ENCODE measurements around the gene SUSD3.

DNA sequence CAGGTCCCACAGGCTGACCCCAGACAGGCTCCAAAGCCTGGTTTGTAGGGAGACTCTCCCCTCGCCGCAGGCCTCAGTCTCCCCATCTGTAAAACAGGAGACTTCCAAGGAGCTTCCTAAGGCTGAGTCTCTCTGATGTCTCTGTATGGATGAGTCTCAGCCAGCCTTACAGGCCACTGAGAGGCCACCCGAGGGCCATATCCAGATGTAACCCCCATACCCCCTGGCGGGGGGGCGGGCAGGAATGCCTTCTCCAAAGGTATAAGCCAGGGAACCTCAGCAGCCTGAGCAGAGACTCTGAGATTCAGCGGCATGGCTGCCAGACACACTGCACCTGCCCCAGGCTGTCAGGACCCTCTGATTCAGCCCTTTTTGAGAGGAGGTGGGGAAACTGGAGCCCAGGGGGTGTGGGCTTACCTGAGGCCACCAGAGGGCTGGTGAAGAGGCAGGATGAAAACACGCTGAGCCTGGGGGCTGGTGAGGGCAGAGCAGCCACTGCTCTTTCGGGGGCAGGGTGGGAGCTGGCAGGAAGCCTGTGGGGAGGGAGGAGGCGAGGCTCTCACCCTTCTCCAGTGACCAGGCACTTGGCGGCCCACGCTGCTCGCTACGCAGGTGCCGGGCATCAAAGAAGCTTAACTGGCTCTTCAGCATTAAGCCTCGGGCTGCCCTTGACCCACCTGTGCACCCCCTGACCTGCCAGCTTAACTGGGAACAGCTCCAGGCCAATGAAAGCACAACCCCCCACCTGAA, 5.5 kb upstream of the SUSD3 start:
- TF ChIP-seq CREB1 (IDR thresholded peaks at IDR 0.05) (no peak), RAD21 (IDR thresholded peaks at IDR 0.05 in 1 of 2, conservative IDR thresholded peaks at IDR 0.05 in 1 of 2; ENCODE audit: low read depth in 2 of 2, low read length in 2 of 2) (peak in 1 of 2 experiments; percentile 31; a peak in 1 of 4 replicates)
- TF ChIP-seq, protein P1, sequence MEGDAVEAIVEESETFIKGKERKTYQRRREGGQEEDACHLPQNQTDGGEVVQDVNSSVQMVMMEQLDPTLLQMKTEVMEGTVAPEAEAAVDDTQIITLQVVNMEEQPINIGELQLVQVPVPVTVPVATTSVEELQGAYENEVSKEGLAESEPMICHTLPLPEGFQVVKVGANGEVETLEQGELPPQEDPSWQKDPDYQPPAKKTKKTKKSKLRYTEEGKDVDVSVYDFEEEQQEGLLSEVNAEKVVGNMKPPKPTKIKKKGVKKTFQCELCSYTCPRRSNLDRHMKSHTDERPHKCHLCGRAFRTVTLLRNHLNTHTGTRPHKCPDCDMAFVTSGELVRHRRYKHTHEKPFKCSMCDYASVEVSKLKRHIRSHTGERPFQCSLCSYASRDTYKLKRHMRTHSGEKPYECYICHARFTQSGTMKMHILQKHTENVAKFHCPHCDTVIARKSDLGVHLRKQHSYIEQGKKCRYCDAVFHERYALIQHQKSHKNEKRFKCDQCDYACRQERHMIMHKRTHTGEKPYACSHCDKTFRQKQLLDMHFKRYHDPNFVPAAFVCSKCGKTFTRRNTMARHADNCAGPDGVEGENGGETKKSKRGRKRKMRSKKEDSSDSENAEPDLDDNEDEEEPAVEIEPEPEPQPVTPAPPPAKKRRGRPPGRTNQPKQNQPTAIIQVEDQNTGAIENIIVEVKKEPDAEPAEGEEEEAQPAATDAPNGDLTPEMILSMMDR (IDR thresholded peaks at IDR 0.05; ENCODE audit: control extremely low read depth in 1 of 3, insufficient read depth in 1 of 3, low read depth in 1 of 3, low read length in 3 of 3): peak in 2 of 3 experiments; percentile 5 to 39; a peak in 2 of 4 replicates
- TF ChIP-seq, protein P2, sequence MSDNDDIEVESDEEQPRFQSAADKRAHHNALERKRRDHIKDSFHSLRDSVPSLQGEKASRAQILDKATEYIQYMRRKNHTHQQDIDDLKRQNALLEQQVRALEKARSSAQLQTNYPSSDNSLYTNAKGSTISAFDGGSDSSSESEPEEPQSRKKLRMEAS (IDR thresholded peaks at IDR 0.05): no peak

Measured in H1 (cell line).